Measurements from ENCODE around the gene CDAN1.

CDAN1 gene

GRCh38 chr15:42719043-42719442 lies 17.9 kb downstream of the CDAN1 start:
- no peak for TF ChIP-seq CTCF (IDR thresholded peaks at IDR 0.05; ENCODE audit: extremely low read depth, missing control alignments)
- no peak for DNase-seq (ENCODE audit: low spot score)

GRCh38 chr15:42716626-42717025 lies 20.3 kb downstream of the CDAN1 start:
- no peak for DNase-seq (ENCODE audit: low spot score)
- no peak for TF ChIP-seq CTCF (IDR thresholded peaks at IDR 0.05; ENCODE audit: extremely low read depth, missing control alignments)

- no peak for TF ChIP-seq CTCF (IDR thresholded peaks at IDR 0.05; ENCODE audit: extremely low read depth, missing control alignments)
- DNase-seq (ENCODE audit: low spot score): no peak
These were observed 20.8 kb downstream of the CDAN1 start for GRCh38 chr15:42716125-42716524.

- no peak for TF ChIP-seq CTCF (IDR thresholded peaks at IDR 0.05; ENCODE audit: extremely low read depth, missing control alignments)
- DNase-seq (ENCODE audit: low spot score): no peak
These were observed 24.3 kb downstream of the CDAN1 start for GRCh38 chr15:42712584-42712983.

- no peak for DNase-seq (ENCODE audit: low spot score)
- no peak for TF ChIP-seq CTCF (IDR thresholded peaks at IDR 0.05; ENCODE audit: extremely low read depth, missing control alignments)
These were observed 25.2 kb downstream of the CDAN1 start for GRCh38 chr15:42711746-42712145.

GRCh38 chr15:42710662-42711061 lies 26.3 kb downstream of the CDAN1 start:
- TF ChIP-seq CTCF (IDR thresholded peaks at IDR 0.05; ENCODE audit: extremely low read depth, missing control alignments): no peak
- DNase-seq (ENCODE audit: low spot score): no peak

- TF ChIP-seq CTCF (IDR thresholded peaks at IDR 0.05; ENCODE audit: extremely low read depth, missing control alignments): no peak
- DNase-seq (ENCODE audit: low spot score): no peak
These were observed 28.9 kb downstream of the CDAN1 start for GRCh38 chr15:42707873-42708544.
